K562 (cell line): ENCODE data around the gene TSPAN16. TPM values are rescaled to one million over a fixed set of nuclear protein-coding genes. Genes with fewer than 3 reads are reported as not detected.

Source experiments
- ATAC-seq: fragments of 200-7000 bp; cut with Tn5 transposase; 3 replicates; pipeline ENCODE4 v1.9.1; 2020; ENCODE audit warnings: moderate library complexity
- BruUV-seq: library from RNA; stranded (reverse); fragments of 400-500 nt; replicated peaks from 2 replicates; lab custom pipeline; 2021; lab: Mats Ljungman, UMichigan
- CTCF ChIA-PET: fragments of 300-600 bp; formaldehyde crosslinking; extraction: SDS; loops from one replicate; lab custom pipeline; 2021; ENCODE audit warnings: low intra/inter-chr PET ratio; lab: Yijun Ruan, JAX
- POLR2A ChIA-PET: fragments of 300-600, 350-650 bp; sonication (Branson Sonifier 250); formaldehyde crosslinking; extraction: SDS; loops from one replicate; lab custom pipeline; 2021; ENCODE audit warnings: antibody characterized with exemption, inconsistent platforms; lab: Yijun Ruan, JAX
- DNase-seq, 4 experiments: peaks; one replicate each; pipeline versions ENCODE4 v3.0.0 to v3.0.0-alpha.2; 2011 to 2018; ENCODE audit warnings: low spot score in 3 of 4, mixed read lengths in 3 of 4; ENCODE audit errors: extremely low read depth in 1 of 4
- FAIRE-seq: peaks from 2 replicates; lab custom pipeline; 2011; peaks lifted over from hg19 to GRCh38; lab: Jason Lieb, UNC
- H2AFZ ChIP-seq: 2 replicates; pipeline ENCODE4 v1.6.0; 2011; ENCODE audit warnings: low read depth, low read length, control low read depth, inconsistent platforms
- H3K27ac ChIP-seq: fragments of 200-600 bp; 3 replicates; pipeline ENCODE4 v1.8.0; 2011; ENCODE audit warnings: low read depth, mild to moderate bottlenecking, control low read depth, inconsistent platforms, low read length, moderate library complexity, mixed read lengths; ENCODE audit errors: extremely low read depth
- H3K27me3 ChIP-seq, 2 experiments: fragments of 300-600 bp in 1 of 2; 2 replicates in 1 of 2; 3 replicates in 1 of 2; pipeline versions ENCODE4 v1.6.0 to v1.8.0; 2011; ENCODE audit warnings: inconsistent platforms in 2 of 2, low read length in 2 of 2, mild to moderate bottlenecking in 1 of 2, mixed read lengths in 1 of 2, moderate library complexity in 1 of 2; ENCODE audit not compliant: control insufficient read depth in 2 of 2, insufficient read depth in 2 of 2
- H3K36me3 ChIP-seq: fragments of 300-600 bp; 3 replicates; pipeline ENCODE4 v1.8.0; 2011; ENCODE audit warnings: mild to moderate bottlenecking, low read length, inconsistent platforms; ENCODE audit not compliant: control insufficient read depth, insufficient read depth
- H3K4me1 ChIP-seq, 2 experiments: fragments of 200-600 bp in 1 of 2; replicated peaks in 1 of 2; 2 replicates in 1 of 2; 3 replicates in 1 of 2; pipeline versions ENCODE4 v1.5.1 to v1.8.0; 2011; ENCODE audit warnings: inconsistent platforms in 2 of 2, low read length in 2 of 2, mild to moderate bottlenecking in 1 of 2, mixed read lengths in 1 of 2, moderate library complexity in 1 of 2; ENCODE audit not compliant: control insufficient read depth in 2 of 2, insufficient read depth in 2 of 2
- H3K4me2 ChIP-seq: 2 replicates; pipeline ENCODE4 v1.6.1; 2011; ENCODE audit warnings: low read length, control low read depth, inconsistent platforms, mixed read lengths; ENCODE audit not compliant: insufficient read depth
- H3K4me3 ChIP-seq: fragments of 200-600 bp; sonication (generic), shearing (Covaris generic); 2 replicates; pipeline ENCODE4 v1.5.1; 2016; ENCODE audit warnings: control low read depth, inconsistent platforms
- H3K79me2 ChIP-seq: fragments of 200-600 bp; 3 replicates; pipeline ENCODE4 v1.8.0; 2011; ENCODE audit warnings: low read length, inconsistent platforms; ENCODE audit not compliant: control insufficient read depth, insufficient read depth
- H3K9ac ChIP-seq, 2 experiments: 2 replicates each; pipeline versions ENCODE4 v1.6.0 to v1.6.1; 2011; ENCODE audit warnings: low read depth in 2 of 2, low read length in 2 of 2, control low read depth in 1 of 2, inconsistent platforms in 1 of 2, mild to moderate bottlenecking in 1 of 2, mixed read lengths in 1 of 2; ENCODE audit not compliant: insufficient read depth in 1 of 2
- H3K9me1 ChIP-seq: one replicate; pipeline ENCODE4 v1.6.0; 2011; ENCODE audit warnings: inconsistent platforms, mild to moderate bottlenecking, low read length, moderate library complexity; ENCODE audit not compliant: control insufficient read depth, insufficient read depth
- H3K9me3 ChIP-seq: replicated peaks from 2 replicates; pipeline ENCODE4 v1.5.1; 2011; ENCODE audit warnings: low read depth, low read length, inconsistent platforms; ENCODE audit not compliant: control insufficient read depth, insufficient read depth
- H4K20me1 ChIP-seq: replicated peaks from 2 replicates; pipeline ENCODE4 v1.6.1; 2011; ENCODE audit warnings: low read length, inconsistent platforms, mixed read lengths; ENCODE audit not compliant: control insufficient read depth, insufficient read depth
- EHMT2 ChIP-seq: fragments of 450-650 bp; IDR thresholded peaks from 2 replicates; pipeline ENCODE4 v1.6.1; 2018; ENCODE audit warnings: antibody characterized with exemption
- MAFK ChIP-seq: IDR thresholded peaks from 2 replicates; pipeline ENCODE4 v1.6.1; 2011; ENCODE audit warnings: low read length, improper control_type of control experiment
- WGBS: fragments of 100-300 bp; shearing (Covaris generic); methylation state at CpG from one replicate; pipeline ENCODE4 v1.1.6; 2016; ENCODE audit warnings: low coverage, mixed read lengths; ENCODE audit not compliant: insufficient coverage; ENCODE audit errors: missing lambda C conversion rate; 5-methylcytosine and 5-hydroxymethylcytosine counted together
- in situ Hi-C: fragments of 300-500 bp; cut with MboI; formaldehyde crosslinking; loops from 4 replicates; pipeline ENCODE4 v1.15.0; 2018; ENCODE audit warnings: inconsistent platforms, mixed read lengths
- intact Hi-C: fragments of 100-400 bp; cut with micrococcal nuclease; formaldehyde crosslinking; loops from 2 replicates; pipeline ENCODE4 v1.14.2; 2022
- polyA plus RNA-seq, 8 experiments: library from polyadenylated mRNA; depleted of rRNA in 4 of 8; stranded (reverse) in 5 of 8; unstranded in 3 of 8; fragments of >200 nt; fragmentation: Nextera tagmentation in 2 of 8; fragmentation: Illumina TruSeq in 1 of 8; extraction: Ambion mirVana in 2 of 8; extraction: Trizol in 1 of 8; gene quantifications; 2 replicates each; pipeline versions ENCODE4 v1.2.1 to v1.2.3, GENCODE V29; 2011 to 2014; ENCODE audit warnings: inconsistent platforms in 1 of 8, missing spikeins in 1 of 8
- total RNA-seq, 7 experiments: library from RNA; depleted of rRNA in 6 of 7; stranded (reverse); fragments of >200 nt in 6 of 7; fragmentation: Illumina TruSeq in 2 of 7; extraction: Trizol in 2 of 7; gene quantifications; 2 replicates each; pipeline versions ENCODE4 v1.2.1 to v1.2.3, GENCODE V29; 2011 to 2021; ENCODE audit warnings: low replicate concordance in 1 of 7
- TF ChIP-seq, protein P1 (sequence below), 2 experiments: fragments of 450-650 bp; formaldehyde crosslinking in 1 of 2; IDR thresholded peaks; 2 replicates each; pipeline versions ENCODE4 v1.4.0 to v1.6.1; 2014 to 2020; ENCODE audit warnings: mild to moderate bottlenecking in 2 of 2, borderline replicate concordance in 1 of 2, low read depth in 1 of 2
- TF ChIP-seq, protein P2 (sequence below): fragments of 450-650 bp; IDR thresholded peaks from 2 replicates; pipeline ENCODE4 v1.6.1; 2016; ENCODE audit warnings: missing biosample characterization, missing genetic modification characterization
- TF ChIP-seq, protein P3 (sequence below): fragments of 250-450 bp; sonication (Bioruptor Pico); IDR thresholded peaks from 2 replicates; pipeline ENCODE4 v1.5.1; 2021; ENCODE audit warnings: mild to moderate bottlenecking
- TF ChIP-seq, protein P4 (sequence below), 3 experiments: IDR thresholded peaks in 2 of 3; conservative IDR thresholded peaks in 1 of 3; 2 replicates each; pipeline ENCODE4 v1.5.1; 2011 to 2012; ENCODE audit warnings: low read length in 3 of 3, mild to moderate bottlenecking in 3 of 3, control low read depth in 2 of 3, improper control_type of control experiment in 1 of 3, inconsistent platforms in 1 of 3, low read depth in 1 of 3, mixed read lengths in 1 of 3, moderate library complexity in 1 of 3; ENCODE audit not compliant: insufficient read depth in 2 of 3
- TF ChIP-seq, protein P5 (sequence below): sonication (generic); formaldehyde crosslinking; IDR thresholded peaks from 2 replicates; pipeline ENCODE4 v1.9.0; 2022; ENCODE audit warnings: mild to moderate bottlenecking, missing genetic modification reagents

The TSPAN16 gene
- total and polyA plus RNA-seq, 9 of the 15 experiments (the other 6 are each of a cell fraction or from before 2014, with no cell fraction given), result not detected

DNA sequence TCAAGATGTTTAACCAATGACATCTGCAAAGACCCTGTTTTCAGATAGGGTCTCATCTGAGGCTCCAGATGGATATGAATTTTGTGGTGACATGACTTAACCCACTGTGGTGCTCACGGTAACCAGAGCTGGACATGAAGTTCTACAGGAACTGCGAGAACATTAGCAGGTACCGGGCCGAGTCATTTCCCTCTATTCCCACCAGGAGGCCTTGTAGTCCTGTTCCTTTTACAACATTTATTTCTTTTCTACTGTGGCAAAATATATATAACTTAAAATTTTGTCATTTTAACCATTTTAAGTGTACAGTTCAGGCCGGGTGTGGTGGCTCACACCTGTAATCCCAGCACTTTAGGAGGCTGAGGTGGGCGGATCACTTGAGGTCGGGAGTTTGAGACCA is 7.6 kb upstream of the TSPAN16 start:
- H3K27me3 ChIP-seq, result peaks cover 3 to 5% of the 10 kb centered on the region in 2 experiments; a peak in 3 of 5 replicates
- H3K9ac ChIP-seq, result no peak overlapping the region
- H3K36me3 ChIP-seq, result no peaks in the 10 kb centered on the region
- no peak overlapping the region for H3K27ac ChIP-seq
- in situ Hi-C loops, result no loop called here
- 10% methylated on average over 7 of the region's 7 CpGs for WGBS
- H3K4me3 ChIP-seq, result no peak overlapping the region
- H3K4me2 ChIP-seq, result no peak overlapping the region
- peaks cover 0 to under 1% of the 10 kb centered on the region in 2 experiments; a peak in 2 of 5 replicates for H3K4me1 ChIP-seq
- H4K20me1 ChIP-seq, result 0 out of 2 replicates have a peak, but pooled peaks cover 2% of the 10 kb centered on the region
- H2AFZ ChIP-seq, result no peak overlapping the region
- FAIRE-seq, result peak; percentile 79
- ATAC-seq, result peak; percentile 80
- DNase-seq, result peak in 2 of 4 experiments; percentile 41 to 56
- H3K79me2 ChIP-seq, result no peaks in the 10 kb centered on the region
- ChIA-PET CTCF (interaction anchor here (1.5 kb wide), 1 partner anchor 158 kb away, joined by 4 read pairs; no protein-coding TSS in a partner anchor), POLR2A (no interaction called here)
- no peaks in the 10 kb centered on the region for H3K9me1 ChIP-seq
- intact Hi-C loops, result no loop called here
- BruUV-seq, result no TSS peak
- H3K9me3 ChIP-seq, result no peaks in the 10 kb centered on the region
- TF ChIP-seq MAFK (no peak), EHMT2 (no peak)
- TF ChIP-seq, protein P1, sequence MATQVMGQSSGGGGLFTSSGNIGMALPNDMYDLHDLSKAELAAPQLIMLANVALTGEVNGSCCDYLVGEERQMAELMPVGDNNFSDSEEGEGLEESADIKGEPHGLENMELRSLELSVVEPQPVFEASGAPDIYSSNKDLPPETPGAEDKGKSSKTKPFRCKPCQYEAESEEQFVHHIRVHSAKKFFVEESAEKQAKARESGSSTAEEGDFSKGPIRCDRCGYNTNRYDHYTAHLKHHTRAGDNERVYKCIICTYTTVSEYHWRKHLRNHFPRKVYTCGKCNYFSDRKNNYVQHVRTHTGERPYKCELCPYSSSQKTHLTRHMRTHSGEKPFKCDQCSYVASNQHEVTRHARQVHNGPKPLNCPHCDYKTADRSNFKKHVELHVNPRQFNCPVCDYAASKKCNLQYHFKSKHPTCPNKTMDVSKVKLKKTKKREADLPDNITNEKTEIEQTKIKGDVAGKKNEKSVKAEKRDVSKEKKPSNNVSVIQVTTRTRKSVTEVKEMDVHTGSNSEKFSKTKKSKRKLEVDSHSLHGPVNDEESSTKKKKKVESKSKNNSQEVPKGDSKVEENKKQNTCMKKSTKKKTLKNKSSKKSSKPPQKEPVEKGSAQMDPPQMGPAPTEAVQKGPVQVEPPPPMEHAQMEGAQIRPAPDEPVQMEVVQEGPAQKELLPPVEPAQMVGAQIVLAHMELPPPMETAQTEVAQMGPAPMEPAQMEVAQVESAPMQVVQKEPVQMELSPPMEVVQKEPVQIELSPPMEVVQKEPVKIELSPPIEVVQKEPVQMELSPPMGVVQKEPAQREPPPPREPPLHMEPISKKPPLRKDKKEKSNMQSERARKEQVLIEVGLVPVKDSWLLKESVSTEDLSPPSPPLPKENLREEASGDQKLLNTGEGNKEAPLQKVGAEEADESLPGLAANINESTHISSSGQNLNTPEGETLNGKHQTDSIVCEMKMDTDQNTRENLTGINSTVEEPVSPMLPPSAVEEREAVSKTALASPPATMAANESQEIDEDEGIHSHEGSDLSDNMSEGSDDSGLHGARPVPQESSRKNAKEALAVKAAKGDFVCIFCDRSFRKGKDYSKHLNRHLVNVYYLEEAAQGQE (IDR thresholded peaks at IDR 0.05; ENCODE audit: borderline replicate concordance), result peak; percentile 13; the same call in 1 of the 2 replicates
- TF ChIP-seq, protein P1 (CRISPR knock-in tag; IDR thresholded peaks at IDR 0.05; ENCODE audit: low read depth), result no peak
- TF ChIP-seq, protein P2, sequence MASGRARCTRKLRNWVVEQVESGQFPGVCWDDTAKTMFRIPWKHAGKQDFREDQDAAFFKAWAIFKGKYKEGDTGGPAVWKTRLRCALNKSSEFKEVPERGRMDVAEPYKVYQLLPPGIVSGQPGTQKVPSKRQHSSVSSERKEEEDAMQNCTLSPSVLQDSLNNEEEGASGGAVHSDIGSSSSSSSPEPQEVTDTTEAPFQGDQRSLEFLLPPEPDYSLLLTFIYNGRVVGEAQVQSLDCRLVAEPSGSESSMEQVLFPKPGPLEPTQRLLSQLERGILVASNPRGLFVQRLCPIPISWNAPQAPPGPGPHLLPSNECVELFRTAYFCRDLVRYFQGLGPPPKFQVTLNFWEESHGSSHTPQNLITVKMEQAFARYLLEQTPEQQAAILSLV (tag), result no peak
- TF ChIP-seq, protein P3, sequence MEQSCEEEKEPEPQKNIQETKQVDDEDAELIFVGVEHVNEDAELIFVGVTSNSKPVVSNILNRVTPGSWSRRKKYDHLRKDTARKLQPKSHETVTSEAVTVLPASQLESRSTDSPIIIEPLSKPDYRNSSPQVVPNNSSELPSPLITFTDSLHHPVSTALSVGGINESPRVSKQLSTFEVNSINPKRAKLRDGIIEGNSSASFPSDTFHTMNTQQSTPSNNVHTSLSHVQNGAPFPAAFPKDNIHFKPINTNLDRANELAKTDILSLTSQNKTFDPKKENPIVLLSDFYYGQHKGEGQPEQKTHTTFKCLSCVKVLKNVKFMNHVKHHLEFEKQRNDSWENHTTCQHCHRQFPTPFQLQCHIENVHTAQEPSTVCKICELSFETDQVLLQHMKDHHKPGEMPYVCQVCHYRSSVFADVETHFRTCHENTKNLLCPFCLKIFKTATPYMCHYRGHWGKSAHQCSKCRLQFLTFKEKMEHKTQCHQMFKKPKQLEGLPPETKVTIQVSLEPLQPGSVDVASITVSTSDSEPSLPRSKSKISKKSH (CRISPR knock-in tag), result no peak
- TF ChIP-seq, protein P4, sequence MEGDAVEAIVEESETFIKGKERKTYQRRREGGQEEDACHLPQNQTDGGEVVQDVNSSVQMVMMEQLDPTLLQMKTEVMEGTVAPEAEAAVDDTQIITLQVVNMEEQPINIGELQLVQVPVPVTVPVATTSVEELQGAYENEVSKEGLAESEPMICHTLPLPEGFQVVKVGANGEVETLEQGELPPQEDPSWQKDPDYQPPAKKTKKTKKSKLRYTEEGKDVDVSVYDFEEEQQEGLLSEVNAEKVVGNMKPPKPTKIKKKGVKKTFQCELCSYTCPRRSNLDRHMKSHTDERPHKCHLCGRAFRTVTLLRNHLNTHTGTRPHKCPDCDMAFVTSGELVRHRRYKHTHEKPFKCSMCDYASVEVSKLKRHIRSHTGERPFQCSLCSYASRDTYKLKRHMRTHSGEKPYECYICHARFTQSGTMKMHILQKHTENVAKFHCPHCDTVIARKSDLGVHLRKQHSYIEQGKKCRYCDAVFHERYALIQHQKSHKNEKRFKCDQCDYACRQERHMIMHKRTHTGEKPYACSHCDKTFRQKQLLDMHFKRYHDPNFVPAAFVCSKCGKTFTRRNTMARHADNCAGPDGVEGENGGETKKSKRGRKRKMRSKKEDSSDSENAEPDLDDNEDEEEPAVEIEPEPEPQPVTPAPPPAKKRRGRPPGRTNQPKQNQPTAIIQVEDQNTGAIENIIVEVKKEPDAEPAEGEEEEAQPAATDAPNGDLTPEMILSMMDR (IDR thresholded peaks at IDR 0.05 in 2 of 3, conservative IDR thresholded peaks at IDR 0.05 in 1 of 3; ENCODE audit: insufficient read depth in 2 of 3, low read depth in 1 of 3, low read length in 3 of 3), result peak; percentile 30 to 60 (median 55); a peak in 5 of 6 replicates
- TF ChIP-seq, protein P5, sequence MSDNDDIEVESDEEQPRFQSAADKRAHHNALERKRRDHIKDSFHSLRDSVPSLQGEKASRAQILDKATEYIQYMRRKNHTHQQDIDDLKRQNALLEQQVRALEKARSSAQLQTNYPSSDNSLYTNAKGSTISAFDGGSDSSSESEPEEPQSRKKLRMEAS (CRISPR knock-in tag), result no peak
